ENCODE measurements around the gene OXNAD1. TPM values are rescaled to one million over a fixed set of nuclear protein-coding genes. Genes with fewer than 3 reads are reported as not detected.

The OXNAD1 gene
- total RNA-seq, 1 donor from 2014 or later: 18.5 TPM

GRCh38 chr3:16255726-16256125 is 9.3 kb upstream of the OXNAD1 start:
- no peak for DNase-seq (ENCODE audit: low spot score, unreplicated experiment)
- H3K4me3 Mint-ChIP-seq (ENCODE audit: low read depth): no peak overlapping the region
- H3K36me3 Mint-ChIP-seq (ENCODE audit: insufficient read depth): no peaks in the 10 kb centered on the region
- peaks cover 4% of the 10 kb centered on the region for H3K4me1 Mint-ChIP-seq (ENCODE audit: low read depth)
- no peaks in the 10 kb centered on the region for H3K27me3 Mint-ChIP-seq
- no peak for TF ChIP-seq CTCF (IDR thresholded peaks at IDR 0.05; ENCODE audit: unreplicated experiment)
- no peaks in the 10 kb centered on the region for H3K9me3 Mint-ChIP-seq (ENCODE audit: low read depth)
- H3K27ac Mint-ChIP-seq: no peak overlapping the region

DNA sequence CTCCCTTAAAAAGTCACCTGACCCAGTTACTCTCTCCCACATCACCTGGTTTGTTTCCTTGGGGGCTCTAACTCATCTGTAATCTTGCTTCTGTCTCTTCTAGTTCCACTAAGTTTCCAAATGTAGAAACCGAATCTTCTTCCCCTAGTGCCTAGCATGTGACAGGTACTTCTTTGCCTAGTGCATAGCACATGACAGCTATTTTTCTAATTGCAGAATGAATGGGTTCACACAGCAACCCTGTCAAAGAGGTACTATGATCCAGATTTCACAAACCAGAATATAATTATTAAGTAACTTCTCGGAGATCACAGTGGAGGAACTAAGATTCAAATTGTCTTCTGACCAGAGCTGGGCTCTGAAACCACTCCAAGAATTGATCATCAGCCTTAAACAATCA is 7.7 kb upstream of the OXNAD1 start:
- H3K9me3 Mint-ChIP-seq (ENCODE audit: low read depth): no peaks in the 10 kb centered on the region
- peaks cover under 1% of the 10 kb centered on the region for H3K4me1 Mint-ChIP-seq (ENCODE audit: low read depth)
- H3K27me3 Mint-ChIP-seq: no peaks in the 10 kb centered on the region
- H3K36me3 Mint-ChIP-seq (ENCODE audit: insufficient read depth): no peaks in the 10 kb centered on the region
- H3K27ac Mint-ChIP-seq: no peak overlapping the region
- no peak for DNase-seq (ENCODE audit: low spot score, unreplicated experiment)
- no peak for TF ChIP-seq CTCF (IDR thresholded peaks at IDR 0.05; ENCODE audit: unreplicated experiment)
- H3K4me3 Mint-ChIP-seq (ENCODE audit: low read depth): no peak overlapping the region

DNA sequence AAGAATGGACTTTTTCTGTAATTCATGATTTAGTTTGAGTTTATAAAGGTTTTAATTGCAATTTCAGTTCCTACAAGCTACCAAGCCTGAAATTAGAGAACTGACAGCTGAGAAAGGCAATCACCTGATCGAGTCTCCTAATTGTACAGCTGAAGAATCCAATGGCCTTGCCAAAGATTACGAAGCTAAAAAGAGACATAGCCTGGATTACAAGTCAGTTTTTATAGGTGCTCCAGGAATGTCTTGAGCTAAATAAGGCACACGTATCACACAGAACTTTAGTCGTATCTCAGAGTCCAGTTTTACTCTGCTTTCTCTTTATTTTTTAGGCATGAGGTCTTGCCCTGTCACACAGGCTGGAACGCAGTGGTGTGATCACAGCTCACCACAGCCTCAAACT is 6.8 kb upstream of the OXNAD1 start:
- no peak for DNase-seq (ENCODE audit: low spot score, unreplicated experiment)
- H3K4me3 Mint-ChIP-seq (ENCODE audit: low read depth): no peak overlapping the region
- no peaks in the 10 kb centered on the region for H3K9me3 Mint-ChIP-seq (ENCODE audit: low read depth)
- TF ChIP-seq CTCF (IDR thresholded peaks at IDR 0.05; ENCODE audit: unreplicated experiment): no peak
- no peak overlapping the region for H3K27ac Mint-ChIP-seq
- no peaks in the 10 kb centered on the region for H3K27me3 Mint-ChIP-seq
- no peaks in the 10 kb centered on the region for H3K36me3 Mint-ChIP-seq (ENCODE audit: insufficient read depth)
- H3K4me1 Mint-ChIP-seq (ENCODE audit: low read depth): no peaks in the 10 kb centered on the region

DNA sequence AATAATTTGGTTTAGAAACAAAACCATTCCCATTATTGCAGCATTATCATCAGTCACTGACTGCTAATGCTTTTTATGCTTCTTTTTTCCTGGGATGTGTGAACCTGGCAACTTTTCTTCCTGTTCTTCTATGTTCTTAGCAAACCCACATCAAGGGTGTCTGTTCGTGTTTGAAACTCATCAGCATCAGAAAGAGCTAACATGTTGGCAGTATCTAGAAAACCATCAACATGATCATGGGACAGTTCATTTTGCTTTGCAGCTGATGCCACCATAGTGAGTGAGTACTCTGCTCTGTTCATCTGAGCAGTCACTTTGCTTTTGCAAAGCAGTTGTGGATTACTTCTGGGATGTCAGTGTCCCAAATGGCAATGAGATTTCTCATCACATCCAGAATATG is 6.1 kb upstream of the OXNAD1 start:
- TF ChIP-seq CTCF (IDR thresholded peaks at IDR 0.05; ENCODE audit: unreplicated experiment): no peak
- peaks cover under 1% of the 10 kb centered on the region for H3K4me1 Mint-ChIP-seq (ENCODE audit: low read depth)
- H3K4me3 Mint-ChIP-seq (ENCODE audit: low read depth): no peak overlapping the region
- no peak overlapping the region for H3K27ac Mint-ChIP-seq
- H3K9me3 Mint-ChIP-seq (ENCODE audit: low read depth): no peaks in the 10 kb centered on the region
- H3K27me3 Mint-ChIP-seq: no peaks in the 10 kb centered on the region
- H3K36me3 Mint-ChIP-seq (ENCODE audit: insufficient read depth): no peaks in the 10 kb centered on the region
- no peak for DNase-seq (ENCODE audit: low spot score, unreplicated experiment)

DNA sequence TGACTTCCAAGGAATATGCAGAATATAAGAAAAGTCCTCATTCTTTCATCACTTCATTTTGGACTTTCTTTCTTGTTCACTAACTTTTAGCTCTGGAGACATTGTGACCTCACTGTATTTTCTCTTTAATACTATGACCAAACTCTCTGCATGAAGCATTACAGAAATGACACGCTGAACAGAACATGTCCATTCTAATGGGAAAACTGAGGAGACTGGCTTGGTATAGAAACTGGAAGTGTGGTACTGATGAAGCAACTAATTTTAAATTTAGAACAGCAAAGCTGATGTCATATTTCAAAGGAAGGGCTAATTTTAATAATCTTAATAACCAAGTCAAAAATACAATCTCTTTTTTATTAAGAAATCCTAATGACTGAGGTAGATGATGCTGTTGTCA is 5.0 kb upstream of the OXNAD1 start:
- Mint-ChIP-seq H3K4me1 (ENCODE audit: low read depth) (peaks cover 6% of the 10 kb centered on the region), H3K4me3 (ENCODE audit: low read depth) (no peak overlapping the region), H3K9me3 (ENCODE audit: low read depth) (no peaks in the 10 kb centered on the region), H3K27ac (no peak overlapping the region), H3K36me3 (ENCODE audit: insufficient read depth) (no peaks in the 10 kb centered on the region), H3K27me3 (no peaks in the 10 kb centered on the region)
- TF ChIP-seq CTCF (IDR thresholded peaks at IDR 0.05; ENCODE audit: unreplicated experiment): no peak
- no peak for DNase-seq (ENCODE audit: low spot score, unreplicated experiment)
